ENCODE results near the gene ACTL10. TPM values are rescaled to one million over a fixed set of nuclear protein-coding genes. Genes with fewer than 3 reads are reported as not detected.
A peak's percentile ranks its signal among the peaks of the same experiment; 100 is the strongest.

Gene ACTL10
- total and polyA plus RNA-seq, 2 of the 13 experiments (the other 11 are each of a cell fraction or from before 2014, with no cell fraction given): not detected

- H2AFZ ChIP-seq (ENCODE audit: low read length): no peak overlapping the region
- FAIRE-seq (no peak), DNase-seq (ENCODE audit: low spot score) (no peak), ATAC-seq (peak; percentile 42)
- in situ Hi-C loops (cut with HindIII; ENCODE audit: extremely low pct_ligation_motif_present, low pct_unique_long_range_greater_than_20kb): no loop called here
- no peak overlapping the region for H3K27ac ChIP-seq (ENCODE audit: extremely low read length, insufficient read depth, low read length)
- no peaks in the 10 kb centered on the region for H3K79me2 ChIP-seq (ENCODE audit: insufficient read depth, low read length)
- H3K9ac ChIP-seq (ENCODE audit: insufficient read depth, low read depth, low read length): no peak overlapping the region
- H3K4me1 ChIP-seq (ENCODE audit: insufficient read depth, low read length): peaks cover 46% of the 10 kb centered on the region
- CTCF ChIA-PET (ENCODE audit: low intra/inter-chr PET ratio, low total read pairs): interaction anchor here (1.3 kb wide), 1 partner anchor 30 kb away, joined by 4 read pairs; no protein-coding TSS in a partner anchor
- BruUV-seq (replicated peaks): no TSS peak
- H3K36me3 ChIP-seq (replicated peaks in 1 of 2; ENCODE audit: control insufficient read depth in 1 of 2, insufficient read depth in 2 of 2, low read length in 2 of 2): no peaks in the 10 kb centered on the region
- WGBS (ENCODE audit: low lambda C conversion rate): 25% methylated on average over 5 of the region's 5 CpGs
- no peaks in the 10 kb centered on the region for H4K20me1 ChIP-seq (ENCODE audit: insufficient read depth, low read length)
- intact Hi-C loops (cut with micrococcal nuclease; ENCODE audit: unreplicated experiment): loop anchor here (2.0 kb wide), 1 partner anchor 16 kb away; the partner anchor contains the start of gene E2F1
- no peak overlapping the region for H3K4me3 ChIP-seq (replicated peaks in 1 of 3; ENCODE audit: insufficient read depth in 1 of 3, low read depth in 2 of 3, low read length in 3 of 3)
- H3K27me3 ChIP-seq (ENCODE audit: control insufficient read depth in 1 of 2, insufficient read depth in 2 of 2, low read length in 2 of 2): no peaks in the 10 kb centered on the region
- no peaks in the 10 kb centered on the region for H3K9me3 ChIP-seq (ENCODE audit: low read length)
- peak overlapping the region; percentile 48 for H3K4me2 ChIP-seq (ENCODE audit: low read depth, low read length)
- POLR2A ChIA-PET: no interaction called here
- TF ChIP-seq RARA (CRISPR knock-in tag; IDR thresholded peaks at IDR 0.05): peak; percentile 53; the same call in 1 of the 2 replicates
- peak; percentile 46; the same call in 1 of the 2 replicates for TF ChIP-seq TBX2 (CRISPR knock-in tag; IDR thresholded peaks at IDR 0.05; ENCODE audit: borderline replicate concordance)
- 0 out of 2 replicates have a peak, but pooled peaks have one; percentile 32 for TF ChIP-seq ZNF788 (CRISPR knock-in tag; IDR thresholded peaks at IDR 0.05; ENCODE audit: borderline replicate concordance)
- peak; percentile 83 for TF ChIP-seq ZBTB38 (CRISPR knock-in tag; IDR thresholded peaks at IDR 0.05)
- TF ChIP-seq, protein P1, sequence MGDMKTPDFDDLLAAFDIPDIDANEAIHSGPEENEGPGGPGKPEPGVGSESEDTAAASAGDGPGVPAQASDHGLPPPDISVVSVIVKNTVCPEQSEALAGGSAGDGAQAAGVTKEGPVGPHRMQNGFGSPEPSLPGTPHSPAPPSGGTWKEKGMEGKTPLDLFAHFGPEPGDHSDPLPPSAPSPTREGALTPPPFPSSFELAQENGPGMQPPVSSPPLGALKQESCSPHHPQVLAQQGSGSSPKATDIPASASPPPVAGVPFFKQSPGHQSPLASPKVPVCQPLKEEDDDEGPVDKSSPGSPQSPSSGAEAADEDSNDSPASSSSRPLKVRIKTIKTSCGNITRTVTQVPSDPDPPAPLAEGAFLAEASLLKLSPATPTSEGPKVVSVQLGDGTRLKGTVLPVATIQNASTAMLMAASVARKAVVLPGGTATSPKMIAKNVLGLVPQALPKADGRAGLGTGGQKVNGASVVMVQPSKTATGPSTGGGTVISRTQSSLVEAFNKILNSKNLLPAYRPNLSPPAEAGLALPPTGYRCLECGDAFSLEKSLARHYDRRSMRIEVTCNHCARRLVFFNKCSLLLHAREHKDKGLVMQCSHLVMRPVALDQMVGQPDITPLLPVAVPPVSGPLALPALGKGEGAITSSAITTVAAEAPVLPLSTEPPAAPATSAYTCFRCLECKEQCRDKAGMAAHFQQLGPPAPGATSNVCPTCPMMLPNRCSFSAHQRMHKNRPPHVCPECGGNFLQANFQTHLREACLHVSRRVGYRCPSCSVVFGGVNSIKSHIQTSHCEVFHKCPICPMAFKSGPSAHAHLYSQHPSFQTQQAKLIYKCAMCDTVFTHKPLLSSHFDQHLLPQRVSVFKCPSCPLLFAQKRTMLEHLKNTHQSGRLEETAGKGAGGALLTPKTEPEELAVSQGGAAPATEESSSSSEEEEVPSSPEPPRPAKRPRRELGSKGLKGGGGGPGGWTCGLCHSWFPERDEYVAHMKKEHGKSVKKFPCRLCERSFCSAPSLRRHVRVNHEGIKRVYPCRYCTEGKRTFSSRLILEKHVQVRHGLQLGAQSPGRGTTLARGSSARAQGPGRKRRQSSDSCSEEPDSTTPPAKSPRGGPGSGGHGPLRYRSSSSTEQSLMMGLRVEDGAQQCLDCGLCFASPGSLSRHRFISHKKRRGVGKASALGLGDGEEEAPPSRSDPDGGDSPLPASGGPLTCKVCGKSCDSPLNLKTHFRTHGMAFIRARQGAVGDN (CRISPR knock-in tag; IDR thresholded peaks at IDR 0.05): peak; percentile 49; the same call in 1 of the 2 replicates
- TF ChIP-seq HNF4A (CRISPR knock-in tag; IDR thresholded peaks at IDR 0.05): peak; percentile 30; the same call in 1 of the 2 replicates
- TF ChIP-seq ZBED4 (CRISPR knock-in tag; IDR thresholded peaks at IDR 0.05; ENCODE audit: borderline replicate concordance): no peak
- TF ChIP-seq, protein P2, sequence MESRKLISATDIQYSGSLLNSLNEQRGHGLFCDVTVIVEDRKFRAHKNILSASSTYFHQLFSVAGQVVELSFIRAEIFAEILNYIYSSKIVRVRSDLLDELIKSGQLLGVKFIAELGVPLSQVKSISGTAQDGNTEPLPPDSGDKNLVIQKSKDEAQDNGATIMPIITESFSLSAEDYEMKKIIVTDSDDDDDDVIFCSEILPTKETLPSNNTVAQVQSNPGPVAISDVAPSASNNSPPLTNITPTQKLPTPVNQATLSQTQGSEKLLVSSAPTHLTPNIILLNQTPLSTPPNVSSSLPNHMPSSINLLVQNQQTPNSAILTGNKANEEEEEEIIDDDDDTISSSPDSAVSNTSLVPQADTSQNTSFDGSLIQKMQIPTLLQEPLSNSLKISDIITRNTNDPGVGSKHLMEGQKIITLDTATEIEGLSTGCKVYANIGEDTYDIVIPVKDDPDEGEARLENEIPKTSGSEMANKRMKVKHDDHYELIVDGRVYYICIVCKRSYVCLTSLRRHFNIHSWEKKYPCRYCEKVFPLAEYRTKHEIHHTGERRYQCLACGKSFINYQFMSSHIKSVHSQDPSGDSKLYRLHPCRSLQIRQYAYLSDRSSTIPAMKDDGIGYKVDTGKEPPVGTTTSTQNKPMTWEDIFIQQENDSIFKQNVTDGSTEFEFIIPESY (CRISPR knock-in tag; IDR thresholded peaks at IDR 0.05): peak; percentile 92
- TF ChIP-seq BCL6 (CRISPR knock-in tag; IDR thresholded peaks at IDR 0.05): peak; percentile 97
- no peak for TF ChIP-seq CCAR2 (optimal IDR thresholded peaks at IDR 0.05; ENCODE audit: low read depth, low read length)
- TF ChIP-seq, protein P3, sequence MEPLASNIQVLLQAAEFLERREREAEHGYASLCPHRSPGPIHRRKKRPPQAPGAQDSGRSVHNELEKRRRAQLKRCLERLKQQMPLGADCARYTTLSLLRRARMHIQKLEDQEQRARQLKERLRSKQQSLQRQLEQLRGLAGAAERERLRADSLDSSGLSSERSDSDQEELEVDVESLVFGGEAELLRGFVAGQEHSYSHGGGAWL (CRISPR knock-in tag; IDR thresholded peaks at IDR 0.05): 0 out of 2 replicates have a peak, but pooled peaks have one; percentile 2
- TF ChIP-seq SNAPC2 (CRISPR knock-in tag; IDR thresholded peaks at IDR 0.05): no peak
- no peak for TF ChIP-seq ARNT2 (CRISPR knock-in tag; IDR thresholded peaks at IDR 0.05; ENCODE audit: low read depth)
- TF ChIP-seq ZNF772 (CRISPR knock-in tag; IDR thresholded peaks at IDR 0.05): 0 out of 2 replicates have a peak, but pooled peaks have one; percentile 60
These were observed 36.1 kb downstream of the ACTL10 start for GRCh38 chr20:33702861-33703260.
